HG03469 (cell line): ENCODE measurements around the gene GP1BB.

Source experiments
- ATAC-seq: cut with Tn5 transposase; IDR thresholded peaks from one replicate; pipeline ENCODE4 v1.9.1; 2021; ENCODE audit warnings: mild to moderate bottlenecking, moderate library complexity, moderate number of reproducible peaks; ENCODE audit not compliant: unreplicated experiment

Gene GP1BB

GRCh38 chr22:19754701-19755144 is 31.4 kb downstream of the GP1BB start:
- ATAC-seq, result no peak

DNA sequence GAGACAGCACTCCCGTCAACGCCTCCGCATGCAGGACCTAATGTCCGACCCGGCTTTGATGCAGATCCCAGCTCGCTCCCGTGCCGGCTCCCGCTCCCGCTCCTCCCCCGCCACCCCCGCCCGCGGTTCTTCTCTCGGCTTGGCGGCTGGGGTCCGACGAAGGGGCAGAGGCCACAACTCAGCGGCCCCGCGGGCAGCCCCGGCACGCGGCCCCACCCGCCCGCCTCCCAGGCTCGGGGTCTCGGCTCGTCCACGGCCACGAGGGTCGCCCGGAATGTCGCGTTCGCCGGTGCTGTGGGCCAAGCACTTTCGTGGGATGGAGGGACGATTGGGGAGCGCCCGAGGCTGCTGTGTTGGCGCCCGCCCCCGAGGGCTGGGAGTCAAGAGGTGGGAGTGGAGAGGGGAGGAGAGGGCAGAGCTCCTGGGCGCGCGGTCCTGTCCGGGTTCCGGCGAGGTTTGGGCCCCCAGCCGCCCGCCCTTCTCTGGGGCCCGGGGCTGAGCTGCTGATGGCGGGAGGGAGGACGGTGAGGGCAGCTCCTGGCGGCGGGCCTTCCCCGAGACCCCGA is 31.9 kb downstream of the GP1BB start:
- ATAC-seq, result no peak

DNA sequence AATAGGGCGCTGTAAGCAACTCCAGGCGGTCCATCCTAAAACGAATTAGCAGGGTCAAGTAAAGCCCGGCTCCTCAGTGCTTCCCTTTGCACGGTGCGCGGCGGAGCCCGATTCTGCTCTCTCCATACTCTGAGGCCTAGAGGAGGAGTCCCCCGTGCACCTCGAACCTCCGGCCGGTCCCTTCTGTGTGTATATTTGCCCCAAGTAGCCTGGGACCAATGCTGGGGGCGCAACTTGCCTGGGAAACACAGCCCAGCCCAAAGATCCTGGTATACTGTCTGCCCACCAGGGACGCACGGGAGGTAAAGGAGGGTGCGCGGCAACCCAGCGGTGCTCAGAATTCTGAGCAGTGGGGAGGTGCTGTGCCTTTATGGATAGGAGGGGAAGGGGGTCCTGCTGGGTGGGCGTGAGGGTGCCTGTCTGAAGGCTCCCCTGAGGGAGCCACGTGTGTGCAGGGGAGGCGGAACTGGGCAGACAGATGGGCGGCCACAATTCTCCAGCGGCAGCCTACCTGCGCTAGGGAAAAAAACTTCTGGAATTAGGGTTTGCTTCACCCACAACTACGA is 32.5 kb downstream of the GP1BB start:
- no peak for ATAC-seq

- ATAC-seq, result no peak
Measured at GRCh38 chr22:19756288-19757128, 33.2 kb downstream of the GP1BB start.

GRCh38 chr22:19757140-19757984 is 34.0 kb downstream of the GP1BB start:
- ATAC-seq, result no peak

DNA sequence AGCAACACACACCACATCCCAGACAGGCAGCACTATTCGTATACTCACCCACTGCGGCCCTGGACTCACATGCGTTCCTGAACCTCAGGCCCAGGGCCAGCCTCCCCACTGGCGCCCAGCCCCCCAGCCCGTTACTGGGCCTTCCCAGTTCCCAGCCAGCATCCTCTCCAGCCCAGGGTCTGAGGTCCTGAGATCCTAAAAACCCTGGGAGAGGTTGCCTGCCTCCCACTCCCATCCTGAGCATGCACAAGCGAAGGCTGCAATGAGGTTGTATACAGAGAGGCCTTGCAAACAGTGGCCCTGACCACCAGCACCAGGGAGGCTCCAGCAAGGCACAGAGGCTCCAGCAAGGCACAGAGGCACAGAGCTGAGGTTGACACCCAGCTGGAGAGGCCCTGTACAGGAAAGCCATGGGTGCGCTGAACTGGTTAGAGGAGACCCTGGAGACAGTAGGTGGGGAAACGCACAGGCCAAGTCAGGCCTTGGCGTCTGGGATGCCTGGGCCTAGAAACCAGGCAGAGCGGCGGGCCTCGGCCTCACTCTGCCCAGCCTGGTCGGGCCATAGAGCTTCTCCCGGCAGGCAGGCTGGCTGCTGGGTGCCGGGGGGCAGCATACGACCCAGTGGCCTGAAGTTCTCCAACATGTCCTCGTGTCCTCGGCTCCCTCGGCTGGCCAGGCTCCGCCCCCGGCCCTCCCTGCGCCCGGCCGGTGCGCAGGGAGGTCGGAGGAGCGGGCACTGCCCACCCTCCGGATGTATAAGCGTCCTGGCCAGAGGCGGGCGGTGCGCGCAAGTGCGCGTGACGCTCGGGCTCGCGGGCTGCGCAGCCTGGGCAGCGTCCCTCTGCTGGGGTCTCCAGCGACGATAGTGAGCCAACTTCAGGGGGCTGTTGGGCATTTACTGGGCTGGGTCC is 34.9 kb downstream of the GP1BB start:
- ATAC-seq, result no peak

DNA sequence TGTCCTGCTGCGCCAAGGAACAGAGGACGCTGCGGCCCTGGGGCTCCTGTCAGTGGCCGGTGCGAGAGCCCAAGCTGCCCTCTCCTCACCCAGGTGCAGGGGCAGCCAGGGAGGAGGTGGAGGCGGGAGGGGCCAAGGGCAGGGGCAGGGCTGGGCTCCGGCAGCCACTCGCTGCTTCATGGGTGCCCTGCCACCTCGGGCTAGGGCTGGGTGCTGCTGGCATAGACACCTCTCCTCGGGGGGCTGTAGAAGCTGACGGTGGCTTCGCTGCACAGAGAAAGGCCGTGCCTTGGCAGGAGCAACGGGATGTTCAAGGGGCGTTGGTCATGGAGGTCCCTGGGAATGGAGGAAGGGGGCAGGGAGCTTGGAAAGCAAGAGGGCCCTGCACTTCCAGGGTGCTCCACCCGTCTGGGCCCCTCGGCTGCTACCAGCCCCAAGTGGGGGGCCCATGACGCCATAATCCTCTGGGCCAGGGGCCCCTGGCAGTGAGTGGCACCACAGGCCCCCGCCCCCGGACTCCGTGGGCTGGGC is 35.6 kb downstream of the GP1BB start:
- no peak for ATAC-seq

- ATAC-seq, result no peak
Measured at GRCh38 chr22:19759427-19760057, 36.2 kb downstream of the GP1BB start.

DNA sequence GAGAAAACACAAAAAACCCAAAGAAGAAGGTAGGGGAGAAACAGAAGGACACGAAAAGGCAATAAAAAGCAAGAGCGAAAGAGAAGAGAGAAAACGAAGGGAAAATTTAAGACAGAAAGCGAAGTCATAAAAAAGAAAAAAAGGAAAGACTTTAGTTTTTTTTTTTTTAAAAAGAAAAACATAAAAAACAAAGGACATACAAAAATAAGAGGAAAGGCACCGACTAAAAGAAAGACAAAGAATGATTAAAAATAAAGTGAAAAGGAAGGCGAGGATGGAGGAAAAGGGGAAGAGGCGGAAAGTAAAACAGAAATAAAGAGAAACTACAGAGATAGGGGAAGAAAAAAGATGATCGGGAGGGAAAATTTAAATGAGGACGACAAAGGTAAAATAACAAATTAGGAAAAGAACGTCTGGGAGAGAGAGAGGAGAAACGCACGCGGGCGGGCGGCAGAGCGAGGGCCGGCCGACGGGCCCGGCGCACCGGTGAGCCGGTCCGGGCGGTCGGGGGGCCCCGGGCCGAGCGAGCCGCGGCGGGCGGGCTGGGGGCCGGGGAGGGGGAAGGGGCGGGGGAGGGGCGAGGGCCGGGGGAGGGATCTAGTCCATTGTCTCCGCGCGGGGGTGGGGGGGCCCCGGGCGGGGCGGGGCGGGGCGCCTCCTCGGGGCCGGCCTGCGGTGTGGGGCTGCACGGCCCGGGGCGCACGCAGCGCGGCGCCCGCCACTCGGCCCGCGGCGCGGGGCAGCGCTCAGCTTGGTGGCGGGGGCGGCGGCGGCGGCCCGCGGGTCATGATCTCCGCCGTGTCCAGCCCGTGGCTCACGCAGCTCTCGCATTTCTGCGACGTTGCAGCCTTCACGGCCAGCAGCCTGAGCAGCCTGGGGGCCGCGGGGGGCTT is 37.0 kb downstream of the GP1BB start, which contains the start of gene TBX1:
TBX1 (plus strand) TSS at position 721 of the 893 bp plus-strand sequence; CDS start at position 787, 66 bp downstream.
- ATAC-seq, result no peak

DNA sequence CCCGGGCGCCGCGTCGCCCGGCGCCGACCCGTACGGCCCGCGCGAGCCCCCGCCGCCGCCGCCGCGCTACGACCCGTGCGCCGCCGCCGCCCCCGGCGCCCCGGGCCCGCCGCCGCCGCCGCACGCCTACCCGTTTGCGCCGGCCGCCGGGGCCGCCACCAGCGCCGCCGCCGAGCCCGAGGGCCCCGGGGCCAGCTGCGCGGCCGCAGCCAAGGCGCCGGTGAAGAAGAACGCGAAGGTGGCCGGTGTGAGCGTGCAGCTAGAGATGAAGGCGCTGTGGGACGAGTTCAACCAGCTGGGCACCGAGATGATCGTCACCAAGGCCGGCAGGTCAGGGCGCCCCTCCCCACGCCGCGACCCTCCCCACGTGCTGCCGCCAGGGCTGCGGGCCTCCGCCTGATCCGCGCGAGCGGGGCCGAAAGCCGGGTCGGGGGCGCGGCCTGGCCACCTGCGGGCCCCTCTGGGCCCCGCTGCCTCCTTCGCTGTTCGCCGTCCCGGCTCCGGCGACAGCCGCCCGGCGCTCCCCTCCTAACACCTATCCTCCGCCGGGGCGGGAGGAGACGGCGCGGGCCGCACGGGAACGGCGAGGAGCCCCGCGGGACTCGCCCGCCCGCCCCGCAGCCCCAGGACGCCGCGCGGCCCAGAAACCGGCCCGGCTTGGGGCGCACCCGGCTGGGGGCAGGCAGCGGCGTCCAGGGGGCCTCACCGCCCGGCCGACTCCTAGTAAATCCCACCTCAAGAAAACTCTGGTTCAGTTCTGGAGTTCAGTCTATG is 37.8 kb downstream of the GP1BB start:
- ATAC-seq, result no peak

DNA sequence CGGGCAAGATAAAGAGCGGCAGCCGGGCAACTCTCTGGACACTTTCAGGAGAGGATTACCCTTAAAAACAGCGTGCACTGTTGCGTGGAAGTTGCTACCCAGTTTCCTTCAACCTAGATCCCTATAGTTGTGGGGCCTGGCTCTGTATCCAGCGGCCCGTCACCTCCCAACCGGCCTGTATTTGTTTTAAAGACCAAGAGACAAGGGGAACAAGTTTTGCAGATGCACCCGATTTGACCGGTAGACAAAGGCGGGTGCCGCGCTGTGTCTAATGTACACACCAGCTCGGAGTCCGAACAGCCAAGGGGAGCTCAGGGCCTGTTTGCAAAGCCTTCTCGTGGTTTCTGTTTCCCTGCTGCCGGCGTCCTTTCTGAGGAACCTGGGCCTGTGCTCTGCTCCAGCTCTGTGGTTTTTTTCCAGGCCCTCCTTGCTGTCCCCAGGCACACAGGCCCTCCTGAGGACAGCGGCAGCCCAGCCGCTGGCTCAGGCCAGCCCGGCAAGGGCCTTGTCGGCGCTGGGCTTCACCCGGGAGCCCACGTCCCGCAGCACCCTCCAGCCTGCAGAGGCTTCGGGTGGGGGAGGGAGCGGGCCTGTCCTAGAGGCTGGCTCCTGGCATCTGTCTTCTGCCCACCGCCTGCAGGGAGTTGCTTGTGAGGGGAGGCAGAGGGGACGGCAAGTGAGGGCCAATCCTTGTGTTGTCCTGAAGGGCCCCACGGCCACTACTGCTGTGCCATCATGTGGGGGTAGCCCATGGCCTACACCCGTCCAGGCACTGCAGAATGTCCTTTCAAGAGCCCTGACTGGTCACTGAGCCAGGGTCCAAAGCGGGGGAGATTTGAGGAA is 38.6 kb downstream of the GP1BB start:
- ATAC-seq, result no peak

DNA sequence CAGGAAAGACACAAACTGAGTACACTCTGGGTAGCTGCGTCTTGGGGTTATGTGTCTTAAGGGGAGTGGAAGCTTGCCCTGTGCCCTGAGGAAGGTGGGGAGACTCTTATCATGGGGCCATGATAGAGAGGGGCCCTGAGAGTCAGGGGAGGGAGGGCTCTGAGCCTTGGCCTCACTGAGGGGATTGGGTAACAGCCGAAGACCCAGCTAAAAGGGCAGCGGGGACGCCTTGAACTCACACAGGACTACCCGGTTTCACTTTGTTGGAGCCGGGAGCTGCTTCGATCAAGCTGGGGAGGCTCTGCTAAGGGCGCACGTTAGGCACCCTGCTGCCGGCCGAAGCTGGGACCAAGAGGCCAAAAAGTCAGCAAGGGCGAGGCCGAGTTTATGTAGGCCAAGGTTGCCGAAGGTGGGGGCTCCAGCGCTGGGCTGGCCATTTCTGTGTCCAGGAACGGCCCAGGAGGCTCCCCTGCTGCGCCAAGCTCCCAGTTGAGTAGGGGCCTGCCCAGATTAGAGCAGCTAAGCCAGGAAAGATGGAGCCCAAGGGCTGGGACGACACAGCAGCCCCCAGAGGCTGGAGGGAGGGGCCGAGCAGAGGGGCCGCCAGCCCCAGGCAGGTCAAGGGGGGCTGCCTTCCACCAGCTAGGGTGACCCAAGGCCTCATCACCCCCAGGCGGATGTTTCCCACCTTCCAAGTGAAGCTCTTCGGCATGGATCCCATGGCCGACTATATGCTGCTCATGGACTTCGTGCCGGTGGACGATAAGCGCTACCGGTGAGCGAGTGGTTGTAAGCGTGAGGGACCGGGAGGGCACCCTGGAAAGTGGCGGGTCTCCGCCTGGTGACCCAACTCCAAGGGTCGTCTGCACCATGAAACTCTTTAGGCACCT is 39.5 kb downstream of the GP1BB start:
- ATAC-seq, result no peak

GRCh38 chr22:19763458-19764298 is 40.3 kb downstream of the GP1BB start:
- ATAC-seq, result no peak

DNA sequence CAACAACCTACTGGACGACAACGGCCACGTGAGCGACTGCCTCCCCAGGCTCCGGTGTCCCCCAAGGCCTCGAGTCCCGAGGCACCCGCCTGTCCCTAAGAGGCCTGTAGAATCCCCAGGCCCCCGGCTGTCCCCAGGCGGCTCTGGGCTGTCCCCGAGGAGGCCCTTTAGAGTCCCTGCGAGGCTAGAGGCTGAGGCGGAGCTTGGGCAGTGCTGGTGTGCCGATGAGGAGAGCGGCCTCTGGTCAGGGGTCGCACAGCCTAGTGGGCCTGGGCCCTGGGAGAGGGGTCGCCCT is 40.9 kb downstream of the GP1BB start:
- ATAC-seq, result no peak
